Activated effector memory CD4-positive, alpha-beta T cell treated with Interleukin-2 at 50 U/mL for 16 hours (primary cell): ENCODE data around the gene GOLIM4.

Experiments used
- DNase-seq: peaks from one replicate; pipeline ENCODE4 v3.0.0-alpha.2; 2020

GOLIM4 gene

GRCh38 chr3:168096210-168096652 lies 507 bp upstream of the GOLIM4 start:
- DNase-seq: no peak

GRCh38 chr3:168094877-168095610 lies 680 bp downstream of the GOLIM4 start:
- no peak for DNase-seq

- DNase-seq: no peak
Measured at GRCh38 chr3:168094580-168094876, 1.2 kb downstream of the GOLIM4 start.

GRCh38 chr3:168093790-168094189 lies 1.9 kb downstream of the GOLIM4 start:
- no peak for DNase-seq

- DNase-seq: no peak
Measured at GRCh38 chr3:168093229-168093628, 2.5 kb downstream of the GOLIM4 start.

GRCh38 chr3:168091941-168092340 lies 3.8 kb downstream of the GOLIM4 start:
- no peak for DNase-seq

GRCh38 chr3:168091302-168091858 lies 4.3 kb downstream of the GOLIM4 start:
- no peak for DNase-seq

GRCh38 chr3:168090306-168091085 lies 5.2 kb downstream of the GOLIM4 start:
- DNase-seq: no peak

GRCh38 chr3:168089179-168089771 lies 6.4 kb downstream of the GOLIM4 start:
- DNase-seq: no peak

- no peak for DNase-seq
Measured at GRCh38 chr3:168088106-168088720, 7.5 kb downstream of the GOLIM4 start.

- DNase-seq: no peak
Measured at GRCh38 chr3:168087539-168087938, 8.2 kb downstream of the GOLIM4 start.

GRCh38 chr3:168086541-168087260 lies 9.0 kb downstream of the GOLIM4 start:
- no peak for DNase-seq

GRCh38 chr3:168085491-168086119 lies 10.1 kb downstream of the GOLIM4 start:
- no peak for DNase-seq

GRCh38 chr3:168083906-168084305 lies 11.8 kb downstream of the GOLIM4 start:
- DNase-seq: no peak

- DNase-seq: no peak
Measured at GRCh38 chr3:168081856-168082255, 13.9 kb downstream of the GOLIM4 start.

- DNase-seq: no peak
Measured at GRCh38 chr3:168081171-168081771, 14.5 kb downstream of the GOLIM4 start.

GRCh38 chr3:168080499-168081170 lies 15.1 kb downstream of the GOLIM4 start:
- DNase-seq: no peak

- DNase-seq: no peak
Measured at GRCh38 chr3:168080022-168080421, 15.7 kb downstream of the GOLIM4 start.

- DNase-seq: no peak
Measured at GRCh38 chr3:168077091-168077490, 18.6 kb downstream of the GOLIM4 start.

- DNase-seq: no peak
Measured at GRCh38 chr3:168073842-168074605, 21.7 kb downstream of the GOLIM4 start.
